Myocyte (in vitro differentiated cells): ENCODE measurements around the gene INTS12. TPM values are rescaled to one million over a fixed set of nuclear protein-coding genes. Genes with fewer than 3 reads are reported as not detected.

Source experiments
- total RNA-seq: library from RNA; depleted of rRNA; stranded (reverse); fragments of >200 nt; gene quantifications from 2 replicates; pipeline ENCODE4 v1.2.3, GENCODE V29; 2014

INTS12 gene
- total RNA-seq, 1 donor from 2014 or later, result 28.8 TPM

Other genes with a start within 250 kb of the INTS12 start
- gene PPA2, start 234.6 kb downstream of the INTS12 start, total RNA-seq, result 107 and 125 TPM in 2 replicates
- 0.13 and 0.47 TPM in 2 replicates for gene ARHGEF38, start 156.1 kb downstream of the INTS12 start, total RNA-seq
- 10.5 and 12.7 TPM in 2 replicates for gene GSTCD, start 95 bp upstream of the INTS12 start, total RNA-seq
- 13.2 and 15.5 TPM in 2 replicates for gene NPNT, start 186.8 kb upstream of the INTS12 start, total RNA-seq